ENCODE measurements around the gene IFFO2.
"Not testable (repeated sequence)": the region's sequence is repeated elsewhere in the genome, so short reads cannot be mapped to it uniquely, and the experiment has no call there.

Gene IFFO2

GRCh38 chr1:18875796-18876128 lies 80.7 kb downstream of the IFFO2 start:
- DNase-seq (ENCODE audit: low spot score) = no peak

GRCh38 chr1:18875107-18875795 lies 81.2 kb downstream of the IFFO2 start:
- DNase-seq (ENCODE audit: low spot score) = peak; percentile 86

GRCh38 chr1:18874600-18874999 lies 81.9 kb downstream of the IFFO2 start:
- DNase-seq (ENCODE audit: low spot score) = no peak

GRCh38 chr1:18874036-18874435 lies 82.4 kb downstream of the IFFO2 start:
- no peak for DNase-seq (ENCODE audit: low spot score)

GRCh38 chr1:18872071-18872611 lies 84.3 kb downstream of the IFFO2 start:
- DNase-seq (ENCODE audit: low spot score) = no peak

GRCh38 chr1:18871401-18872070 lies 84.9 kb downstream of the IFFO2 start:
- no peak for DNase-seq (ENCODE audit: low spot score)

- DNase-seq (ENCODE audit: low spot score) = no peak
Measured at GRCh38 chr1:18870957-18871356, 85.5 kb downstream of the IFFO2 start.

- DNase-seq (ENCODE audit: low spot score) = not testable (repeated sequence)
Measured at GRCh38 chr1:18870595-18870865, 85.9 kb downstream of the IFFO2 start.

GRCh38 chr1:18869847-18870594 lies 86.5 kb downstream of the IFFO2 start:
- no peak for DNase-seq (ENCODE audit: low spot score)

GRCh38 chr1:18868801-18869424 lies 87.6 kb downstream of the IFFO2 start:
- no peak for DNase-seq (ENCODE audit: low spot score)

GRCh38 chr1:18868354-18868753 lies 88.1 kb downstream of the IFFO2 start:
- DNase-seq (ENCODE audit: low spot score) = no peak

GRCh38 chr1:18866846-18867245 lies 89.6 kb downstream of the IFFO2 start:
- DNase-seq (ENCODE audit: low spot score) = no peak

GRCh38 chr1:18866314-18866713 lies 90.2 kb downstream of the IFFO2 start:
- no peak for DNase-seq (ENCODE audit: low spot score)

GRCh38 chr1:18865176-18865575 lies 91.3 kb downstream of the IFFO2 start:
- no peak for DNase-seq (ENCODE audit: low spot score)

GRCh38 chr1:18861590-18861989 lies 94.9 kb downstream of the IFFO2 start:
- DNase-seq (ENCODE audit: low spot score) = no peak

- DNase-seq (ENCODE audit: low spot score) = no peak
Measured at GRCh38 chr1:18861082-18861481, 95.4 kb downstream of the IFFO2 start.

GRCh38 chr1:18859560-18859959 lies 96.9 kb downstream of the IFFO2 start, which contains the start of gene TAS1R2:
TAS1R2 (minus strand) TSS chr1:18859660; CDS start chr1:18859660, 0 bp downstream.
- no peak for DNase-seq (ENCODE audit: low spot score)

GRCh38 chr1:18858070-18858688 lies 98.3 kb downstream of the IFFO2 start:
- no peak for DNase-seq (ENCODE audit: low spot score)

GRCh38 chr1:18856435-18856834 lies 100.0 kb downstream of the IFFO2 start:
- DNase-seq (ENCODE audit: low spot score) = no peak

- DNase-seq (ENCODE audit: low spot score) = no peak
Measured at GRCh38 chr1:18855573-18855972, 100.9 kb downstream of the IFFO2 start.

- no peak for DNase-seq (ENCODE audit: low spot score)
Measured at GRCh38 chr1:18854331-18855025, 102.0 kb downstream of the IFFO2 start.

Measured in SK-N-DZ (cell line).